Hippocampal formation (tissue), 2 donors: ENCODE results near the gene TTLL12.

ENCODE experiments used
- DNase-seq, 2 donors: peaks; one replicate each; lab custom pipeline; 2025; lab: John Stamatoyannopoulos, UW

The TTLL12 gene

DNA sequence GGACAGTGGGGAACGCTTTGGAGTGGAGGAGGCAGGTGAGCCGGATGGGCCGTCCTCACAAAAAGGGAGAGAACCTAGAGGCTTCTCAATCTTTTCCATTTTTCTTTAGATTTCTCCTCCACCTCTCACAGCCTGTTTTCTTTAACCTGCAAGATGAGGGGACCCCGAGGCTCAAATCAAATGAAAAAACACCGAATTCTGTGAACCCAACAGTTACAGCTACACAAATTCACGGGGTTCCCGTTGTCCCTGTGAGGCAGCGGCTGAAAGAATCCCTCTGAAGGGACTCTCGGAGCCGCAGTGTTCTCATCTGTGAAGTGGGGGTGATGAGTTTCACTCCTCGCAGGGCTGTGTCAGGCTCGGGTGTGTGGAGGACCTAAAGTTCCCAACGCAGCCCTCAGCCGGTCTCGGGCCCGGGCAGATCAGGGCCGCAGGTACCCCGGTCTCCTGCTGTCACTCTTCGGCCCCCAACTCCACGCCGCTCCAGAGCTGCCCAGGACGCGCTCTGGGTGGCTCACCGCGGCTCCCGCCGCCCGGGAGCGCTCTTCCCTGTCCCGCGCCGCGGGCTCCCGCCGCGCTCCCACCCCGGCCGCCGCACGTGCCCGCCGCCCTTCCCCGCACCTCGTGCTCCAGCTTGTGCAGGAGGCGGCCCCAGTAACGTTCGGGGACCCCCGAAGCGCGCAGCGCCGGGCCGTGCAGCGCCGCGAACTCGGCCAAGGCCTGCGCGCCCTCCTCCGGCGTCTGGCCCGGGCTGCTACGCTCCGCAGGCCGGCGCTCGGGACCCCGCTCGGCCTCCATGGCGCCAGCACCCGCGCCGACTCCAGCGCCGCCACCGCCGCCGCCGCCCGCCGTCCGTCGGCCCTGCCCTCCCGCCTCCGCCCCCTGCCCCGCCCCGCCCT lies at the start of gene TTLL12:
Gene TTLL12, minus strand, starts transcription at position 863 of the 899 bp plus-strand sequence. Its CDS starts 65 bp downstream, at position 798.
- peak; percentile 3 to 24 for DNase-seq

- DNase-seq = no peak
These were observed 48.8 kb upstream of the TTLL12 start for GRCh38 chr22:43235445-43236409.

GRCh38 chr22:43234264-43234988 lies 47.5 kb upstream of the TTLL12 start:
- DNase-seq = no peak

- no peak for DNase-seq
These were observed 46.6 kb upstream of the TTLL12 start for GRCh38 chr22:43233529-43233928.

DNA sequence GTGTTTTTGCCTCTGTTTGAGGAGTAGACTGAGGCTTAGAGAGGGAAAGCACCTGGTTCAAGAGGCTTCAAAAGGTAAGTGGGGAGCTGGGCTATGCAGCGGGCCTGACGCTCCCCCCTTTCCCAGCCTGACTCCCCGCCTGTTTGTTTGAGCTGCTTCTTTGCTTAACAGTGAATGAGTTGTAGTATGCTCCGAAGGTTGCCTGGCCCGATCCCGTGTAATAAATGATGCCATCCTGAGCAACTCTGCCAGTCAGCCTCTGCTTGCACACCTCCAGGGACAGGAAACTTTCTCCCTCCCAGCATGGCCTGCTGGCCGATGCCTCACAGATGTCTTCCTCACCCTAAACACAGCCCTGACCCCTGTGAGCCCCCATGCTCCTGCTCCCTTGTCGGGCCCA lies 45.5 kb upstream of the TTLL12 start:
- DNase-seq = no peak

GRCh38 chr22:43231724-43232034 lies 44.7 kb upstream of the TTLL12 start:
- DNase-seq = no peak

GRCh38 chr22:43230971-43231723 lies 44.2 kb upstream of the TTLL12 start:
- peak in 1 of 2 donors; percentile 28 for DNase-seq

DNA sequence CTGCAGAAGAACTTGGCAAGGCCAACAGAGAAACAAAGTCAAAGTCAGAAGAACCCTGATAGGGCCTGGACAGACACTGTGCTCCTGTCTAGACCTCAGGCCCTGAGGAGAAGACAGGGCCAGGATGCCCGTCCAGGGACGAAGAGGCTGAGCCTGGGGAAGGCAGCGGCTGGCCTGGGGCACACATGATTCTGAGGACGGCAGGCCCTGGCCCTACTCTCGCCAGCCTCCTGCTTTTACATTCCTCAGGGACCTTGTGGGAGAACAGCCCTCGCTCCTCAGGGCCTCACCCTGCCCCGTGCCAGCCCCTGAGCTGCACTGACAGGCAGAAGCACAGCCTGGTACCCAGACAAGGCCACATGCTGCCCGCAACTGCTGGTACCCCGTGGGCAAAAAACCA lies 43.6 kb upstream of the TTLL12 start:
- no peak for DNase-seq

DNA sequence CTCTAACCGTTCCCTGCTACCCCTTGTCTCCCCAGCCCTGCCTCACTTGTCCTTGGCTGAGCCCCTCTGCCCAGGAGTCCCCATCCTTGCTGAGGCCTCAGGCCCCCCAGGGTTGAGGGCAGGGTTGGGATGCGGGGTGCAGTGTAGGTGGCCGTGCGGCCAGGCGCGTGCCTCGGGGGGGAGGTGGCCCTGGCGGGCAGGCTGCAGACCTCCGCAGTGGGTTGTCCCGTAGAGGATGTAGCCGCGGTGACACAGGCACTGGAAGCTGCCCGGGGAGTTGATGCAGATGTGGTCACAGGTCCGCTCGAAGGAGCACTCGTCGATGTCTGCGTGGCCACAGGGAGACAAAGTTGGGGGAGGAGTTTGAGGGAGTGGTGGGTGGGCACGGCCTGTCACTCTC lies 41.9 kb upstream of the TTLL12 start:
- no peak for DNase-seq

DNA sequence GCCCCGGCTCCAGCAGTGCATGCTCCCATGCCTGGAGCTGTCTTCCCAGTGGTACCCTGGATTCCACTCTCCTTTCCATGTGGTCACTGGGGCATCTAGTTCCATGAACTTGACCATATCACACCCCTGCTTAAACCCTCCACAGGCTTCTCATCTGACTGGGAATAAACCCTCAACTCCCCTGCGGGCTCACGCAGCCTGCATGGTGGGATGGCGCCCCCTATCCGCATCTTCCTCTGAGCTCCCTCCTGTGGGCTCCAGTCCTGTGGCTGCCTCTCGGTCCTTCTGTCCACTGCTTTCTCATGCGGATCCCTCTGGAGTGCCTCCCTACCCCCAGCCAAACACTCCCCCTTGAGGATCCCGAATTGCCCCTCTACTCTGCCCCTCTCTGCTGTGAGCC lies 41.4 kb upstream of the TTLL12 start:
- no peak for DNase-seq

DNA sequence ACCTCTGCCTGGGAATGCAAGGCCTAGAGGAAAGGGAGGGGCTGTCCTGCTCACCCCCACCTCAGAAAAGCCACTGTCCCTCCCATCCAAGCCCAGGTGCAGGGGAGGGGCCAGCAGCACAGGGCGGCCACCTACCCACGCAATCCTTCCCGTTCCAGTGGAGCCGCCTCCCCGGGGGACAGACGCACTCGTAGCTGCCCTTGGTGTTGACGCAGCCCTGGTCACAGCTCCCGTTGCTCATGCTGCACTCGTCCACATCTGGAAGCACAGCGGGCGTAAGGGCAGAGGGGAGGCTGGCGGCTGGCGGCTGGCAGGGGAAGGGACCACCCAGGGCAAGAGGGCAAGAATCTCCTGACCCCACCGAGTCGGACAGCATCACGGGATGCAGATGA lies 40.3 kb upstream of the TTLL12 start:
- DNase-seq = no peak

GRCh38 chr22:43226377-43227238 lies 39.7 kb upstream of the TTLL12 start:
- no peak for DNase-seq

GRCh38 chr22:43225609-43226008 lies 38.7 kb upstream of the TTLL12 start:
- DNase-seq = no peak

- DNase-seq = no peak
These were observed 36.1 kb upstream of the TTLL12 start for GRCh38 chr22:43222987-43223386.

- no peak for DNase-seq
These were observed 35.3 kb upstream of the TTLL12 start for GRCh38 chr22:43222262-43222661.

DNA sequence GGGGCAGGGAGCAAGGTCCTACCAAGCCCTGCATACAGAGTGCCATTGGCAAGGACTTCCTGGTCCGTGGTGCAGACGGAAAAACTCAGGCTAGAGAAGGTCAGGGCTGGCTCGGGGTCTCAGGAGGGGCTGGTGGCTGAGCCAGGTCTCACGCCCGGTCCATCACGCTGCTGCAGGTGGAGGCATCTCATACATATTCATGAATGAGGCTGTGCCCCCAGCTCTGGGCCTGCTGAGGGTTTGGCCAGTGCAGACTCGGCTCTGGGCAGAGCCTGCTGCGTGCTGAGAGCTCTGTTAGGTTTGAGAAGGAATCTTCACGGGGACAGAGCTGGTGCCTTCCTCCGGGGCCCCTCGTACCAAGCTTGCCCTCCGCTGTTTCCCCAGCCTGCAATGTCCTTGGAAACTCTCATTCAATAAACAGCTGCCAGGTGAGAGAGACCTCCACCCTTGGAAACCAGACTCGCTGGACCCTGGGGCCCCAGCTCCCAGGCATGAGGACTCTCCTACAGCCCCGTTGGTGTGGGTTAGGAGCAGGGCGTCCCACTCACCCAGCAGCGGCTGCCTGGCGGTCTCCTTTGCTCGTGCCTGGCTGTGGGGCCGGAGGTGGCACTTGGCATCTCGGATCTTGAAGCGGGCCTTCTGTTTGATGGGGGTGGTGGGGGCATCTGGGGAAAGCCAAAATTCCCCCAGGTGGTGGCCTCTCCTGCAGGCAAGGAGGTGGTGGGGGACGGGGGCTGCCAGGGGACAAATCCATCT lies 33.9 kb upstream of the TTLL12 start:
- DNase-seq = no peak

GRCh38 chr22:43218786-43219185 lies 31.9 kb upstream of the TTLL12 start:
- DNase-seq = no peak

DNA sequence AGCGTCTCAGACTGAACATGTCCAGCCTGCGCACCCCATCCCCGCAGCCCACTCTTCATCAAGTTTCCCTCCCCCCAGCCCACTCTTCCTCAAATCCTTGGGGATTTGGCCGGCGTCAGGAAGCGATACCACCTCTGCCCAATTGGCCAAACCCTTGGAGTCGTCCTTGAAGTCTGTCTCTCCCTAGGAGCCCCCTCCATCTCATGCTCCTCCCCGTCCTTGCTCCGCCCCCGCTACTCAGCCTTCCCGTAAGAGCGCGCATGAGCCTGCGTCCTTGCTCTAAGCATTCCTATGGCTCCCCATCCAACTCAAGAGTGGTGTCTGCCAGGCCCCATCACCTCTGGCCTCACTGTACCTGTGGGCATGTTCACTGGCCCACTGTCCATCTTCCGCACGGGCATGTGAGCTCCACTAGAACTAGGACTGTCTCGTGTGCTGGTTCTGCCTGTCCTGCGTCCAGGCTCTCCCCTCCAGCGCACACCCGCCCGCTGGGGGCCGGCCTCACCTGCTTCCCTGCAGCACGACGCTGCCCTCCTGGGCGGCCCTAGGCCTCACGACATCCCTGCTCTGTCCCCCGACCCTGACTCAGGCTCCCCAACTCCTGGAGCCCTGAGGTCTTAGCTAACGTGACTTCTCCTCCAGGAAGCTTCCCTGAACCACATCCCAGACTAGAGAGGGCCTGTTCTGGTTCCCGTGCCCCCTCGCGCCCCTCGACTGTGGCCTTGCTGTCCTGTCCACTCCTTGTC lies 30.5 kb upstream of the TTLL12 start:
- no peak for DNase-seq

- no peak for DNase-seq
These were observed 29.8 kb upstream of the TTLL12 start for GRCh38 chr22:43216738-43217137.
